Muscle of arm (tissue), 12 donors: Measurements from ENCODE around the gene RPA1. TPM values are rescaled to one million over a fixed set of nuclear protein-coding genes. Genes with fewer than 3 reads are reported as not detected.
"Not testable (repeated sequence)": the region's sequence is repeated elsewhere in the genome, so short reads cannot be mapped to it uniquely, and the experiment has no call there.

Source experiments
- DNase-seq: peaks from one replicate; pipeline ENCODE4 v3.0.0-alpha.2; 2013
- polyA plus RNA-seq, 12 donors: library from polyadenylated mRNA; unstranded; fragments of 120-200 nt; gene quantifications; one replicate each; pipeline ENCODE4 v1.2.1, GENCODE V29; 2013; ENCODE audit not compliant: insufficient read length in 12 of 12

The RPA1 gene
- polyA plus RNA-seq, 12 donors: 36.3 to 67.5 (median 55.6) TPM; not detected in 1

- no peak for DNase-seq
These were observed 43.2 kb downstream of the RPA1 start for GRCh38 chr17:1872976-1873375.

GRCh38 chr17:1873418-1873817 is 43.6 kb downstream of the RPA1 start:
- DNase-seq: no peak

DNA sequence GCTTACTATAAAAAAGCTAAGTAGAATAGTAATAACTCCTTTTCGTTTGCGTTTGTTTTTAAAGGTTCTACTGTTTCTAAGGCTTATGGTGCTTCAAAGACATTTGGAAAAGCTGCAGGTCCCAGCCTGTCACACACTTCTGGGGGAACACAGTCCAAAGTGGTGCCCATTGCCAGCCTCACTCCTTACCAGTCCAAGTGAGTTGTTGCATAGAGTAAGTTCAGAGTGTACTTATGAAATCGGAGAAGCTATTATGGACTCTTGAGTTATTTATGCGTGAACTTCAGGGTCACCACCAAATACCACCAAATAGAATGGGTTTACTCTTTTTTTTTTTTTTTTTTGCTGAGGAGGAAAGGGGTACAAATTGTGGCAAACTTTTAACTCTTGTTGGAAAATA is 45.8 kb downstream of the RPA1 start:
- DNase-seq: no peak

GRCh38 chr17:1878419-1879121 is 48.8 kb downstream of the RPA1 start:
- no peak for DNase-seq

DNA sequence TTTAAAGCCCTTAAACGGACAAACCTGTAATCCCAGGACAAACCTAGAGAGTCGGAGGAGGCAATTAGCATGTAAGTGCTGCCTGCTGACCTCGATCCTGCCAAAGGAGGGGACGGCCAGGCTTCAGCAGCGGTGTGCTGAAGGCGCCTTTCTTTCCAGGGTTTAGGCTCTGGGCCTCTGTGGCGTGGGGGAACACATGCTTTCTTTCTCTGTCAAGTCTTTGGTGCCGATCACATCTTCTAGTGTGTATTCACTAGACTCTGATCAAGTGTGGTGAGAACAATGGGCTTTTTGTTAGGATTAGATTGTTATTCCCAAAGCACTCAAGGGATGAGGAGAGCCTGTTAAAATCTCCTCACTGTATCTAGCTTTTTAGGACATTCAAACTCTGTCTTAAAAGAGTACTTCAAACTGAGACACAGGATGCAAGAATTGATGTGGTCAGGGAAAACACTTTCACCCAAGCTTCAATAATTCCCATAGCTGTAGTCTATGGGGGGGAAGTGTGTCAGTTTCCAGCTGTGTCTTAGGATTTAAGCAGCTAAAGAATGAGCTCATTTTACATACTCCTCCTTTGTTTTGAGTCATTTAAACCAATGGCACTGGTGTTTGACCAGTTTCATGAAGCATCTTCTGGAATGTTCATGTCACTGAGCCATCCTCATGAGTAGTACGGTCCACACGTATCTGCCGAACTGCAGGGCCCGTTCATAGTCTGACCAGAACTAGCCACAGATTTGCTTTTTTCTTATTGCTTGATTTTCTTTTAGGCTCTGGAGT is 51.2 kb downstream of the RPA1 start:
- no peak for DNase-seq

- DNase-seq: no peak
These were observed 53.0 kb downstream of the RPA1 start for GRCh38 chr17:1882836-1883235.

GRCh38 chr17:1883536-1883935 is 53.7 kb downstream of the RPA1 start:
- no peak for DNase-seq

DNA sequence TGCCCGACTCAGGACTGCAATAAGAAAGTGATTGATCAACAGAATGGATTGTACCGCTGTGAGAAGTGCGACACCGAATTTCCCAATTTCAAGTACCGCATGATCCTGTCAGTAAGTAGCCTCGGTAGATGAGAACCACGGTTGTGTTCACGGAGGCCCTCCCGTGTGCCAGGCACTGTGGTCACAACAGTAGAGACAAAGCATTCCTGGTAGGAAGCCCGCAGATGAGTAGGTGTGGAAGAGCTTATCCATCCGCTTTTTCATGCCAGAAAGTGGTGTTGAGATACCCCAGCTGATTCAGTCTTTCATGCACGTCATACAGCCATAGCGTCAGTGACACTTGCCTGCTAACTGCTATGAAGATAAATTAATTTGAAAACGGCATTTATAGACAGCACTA is 58.9 kb downstream of the RPA1 start:
- DNase-seq: no peak

- no peak for DNase-seq
These were observed 61.1 kb downstream of the RPA1 start for GRCh38 chr17:1890758-1891450.

- DNase-seq: no peak
These were observed 65.0 kb downstream of the RPA1 start for GRCh38 chr17:1894753-1895339.

DNA sequence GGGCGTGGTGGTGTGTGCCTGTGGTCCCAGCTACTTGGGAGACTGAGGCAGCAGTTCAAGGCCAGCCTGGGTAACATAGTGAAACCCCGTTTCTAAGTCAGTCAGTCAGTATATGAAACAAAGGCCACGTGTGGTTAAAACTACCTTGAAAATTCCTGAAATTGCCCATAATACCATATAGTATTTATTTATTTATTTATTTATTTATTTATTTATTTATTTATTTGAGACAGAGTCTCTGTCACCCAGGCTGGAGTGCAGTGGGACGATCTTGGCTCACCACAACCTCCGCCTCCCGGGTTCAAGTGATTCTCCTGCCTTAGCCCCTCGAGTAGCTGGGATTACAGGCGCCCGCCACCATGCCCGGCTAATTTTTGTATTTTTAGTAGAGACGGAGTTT is 65.7 kb downstream of the RPA1 start:
- not testable (repeated sequence) for DNase-seq

- no peak for DNase-seq
These were observed 66.7 kb downstream of the RPA1 start for GRCh38 chr17:1896243-1897104.

DNA sequence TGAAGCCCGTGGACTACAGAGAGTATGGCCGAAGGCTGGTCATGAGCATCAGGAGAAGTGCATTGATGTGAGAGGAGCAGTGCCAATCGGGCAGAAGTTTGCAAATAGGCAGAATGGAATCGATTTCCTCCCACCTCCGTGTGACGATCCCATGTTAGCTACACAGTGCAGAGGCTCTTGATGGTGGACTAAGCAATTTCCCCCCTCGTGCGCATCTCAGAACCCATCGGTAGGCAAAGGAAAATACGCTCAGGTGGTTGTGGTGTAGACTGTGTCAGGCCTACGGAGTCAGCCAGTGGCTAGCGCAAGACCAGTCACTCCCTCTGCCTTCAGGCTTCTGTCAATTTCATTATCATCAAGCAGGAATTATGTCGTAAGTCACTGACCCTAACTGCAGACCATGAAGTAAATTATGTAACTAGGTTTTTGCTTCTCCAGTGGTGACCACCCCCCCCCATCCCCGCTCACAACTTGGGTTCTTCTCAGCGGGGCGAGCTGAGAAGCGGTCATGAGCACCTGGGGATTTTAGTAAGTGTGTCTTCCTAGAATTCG is 67.4 kb downstream of the RPA1 start:
- no peak for DNase-seq

DNA sequence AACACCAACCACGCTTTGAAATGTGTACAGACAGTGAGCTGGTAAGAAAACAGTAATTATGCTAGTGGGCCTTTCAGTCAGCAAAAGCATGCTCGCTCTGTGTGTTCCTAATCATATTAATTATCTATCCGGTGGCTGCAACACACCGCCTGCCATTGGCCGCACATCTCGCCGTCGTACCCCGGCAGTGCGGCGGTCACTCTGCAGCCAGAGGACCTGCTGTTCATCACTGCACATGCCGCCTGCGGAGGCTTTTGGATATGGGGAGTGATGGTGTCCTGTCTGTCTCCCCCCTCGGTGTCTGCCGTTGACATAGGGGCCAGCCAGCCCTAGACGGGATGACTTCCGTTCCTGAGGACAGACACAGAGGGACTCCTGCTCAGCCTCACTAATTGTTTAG is 68.5 kb downstream of the RPA1 start:
- DNase-seq: no peak

GRCh38 chr17:1898872-1899271 is 69.1 kb downstream of the RPA1 start:
- DNase-seq: no peak

DNA sequence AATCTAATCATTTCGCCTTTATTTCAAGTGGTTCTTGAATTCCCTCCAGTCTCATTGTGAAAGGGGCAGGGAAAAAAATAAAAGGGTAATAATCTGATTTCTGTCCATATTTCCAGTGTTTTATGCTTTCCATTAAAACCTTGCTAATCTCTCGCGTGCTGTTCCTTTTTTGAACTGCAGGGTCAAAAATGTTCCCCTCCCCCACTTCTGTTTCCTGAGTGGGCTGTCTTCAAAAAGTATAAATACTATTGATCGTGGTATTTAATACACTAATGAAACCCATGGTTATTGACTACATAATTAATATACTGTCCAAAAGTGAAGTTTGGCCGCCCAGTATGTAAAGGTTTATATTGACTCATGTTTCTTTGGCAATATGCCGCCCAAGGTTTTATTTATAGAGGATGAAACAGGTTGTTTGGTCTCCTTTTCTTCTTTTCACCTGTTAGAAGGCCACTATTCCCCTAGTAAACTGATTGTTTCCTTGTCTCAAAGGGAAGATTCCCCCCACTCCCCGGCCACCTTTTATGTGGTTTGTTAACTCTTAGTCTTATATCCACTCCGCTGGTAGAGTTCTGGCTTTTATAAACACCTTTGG is 69.7 kb downstream of the RPA1 start:
- no peak for DNase-seq

DNA sequence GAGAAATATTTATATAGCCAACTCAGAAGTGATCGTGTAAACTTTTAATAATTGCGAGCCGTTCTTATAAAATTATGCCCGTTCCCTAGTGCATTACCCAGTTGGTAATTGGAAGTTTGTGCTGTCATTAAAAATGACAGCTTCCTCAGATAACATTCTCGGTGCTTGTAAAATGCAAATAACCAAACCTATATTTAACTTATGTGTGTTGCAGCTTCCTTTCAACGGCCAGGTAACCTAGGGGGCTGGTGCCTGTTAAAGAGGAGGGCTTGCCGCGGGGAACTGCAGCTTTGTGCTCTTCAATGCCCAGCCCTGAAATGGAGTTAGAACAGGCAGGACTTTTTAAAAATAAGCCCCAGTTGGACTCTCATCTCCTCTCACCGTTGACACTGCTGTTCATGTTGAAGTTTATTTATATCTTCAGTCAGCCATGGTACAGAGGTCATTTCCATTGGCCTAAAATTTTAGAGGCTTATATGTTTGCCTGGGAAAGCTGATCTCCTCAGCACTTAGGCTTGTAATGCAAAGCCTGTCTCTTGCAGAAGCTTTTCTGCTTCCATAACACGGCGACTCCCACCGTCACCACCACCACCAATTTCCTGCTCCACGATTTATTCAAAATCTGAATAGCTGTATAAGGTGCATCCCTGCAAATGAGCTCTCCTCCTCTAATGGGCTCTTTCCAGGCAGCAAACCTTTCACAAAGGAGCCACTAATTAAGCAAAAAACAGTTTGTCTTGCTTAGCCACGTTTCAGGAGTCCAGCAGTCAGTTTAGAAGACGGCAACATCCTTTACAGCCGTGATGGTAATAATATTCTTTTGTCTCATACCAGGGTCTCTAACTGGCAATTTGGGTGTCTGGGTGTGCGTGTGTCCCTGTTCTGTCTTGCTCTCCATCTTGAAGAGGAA is 74.7 kb downstream of the RPA1 start:
- DNase-seq: no peak

GRCh38 chr17:1905190-1905913 is 75.5 kb downstream of the RPA1 start:
- DNase-seq: no peak

GRCh38 chr17:1906662-1907101 is 76.9 kb downstream of the RPA1 start:
- no peak for DNase-seq
